ENCODE measurements around the gene FOXL1. TPM values are rescaled to one million over a fixed set of nuclear protein-coding genes. Genes with fewer than 3 reads are reported as not detected.

Gene FOXL1
- total RNA-seq, 4 donors from 2014 or later = 0.23 to 0.40 TPM; not detected in 2

- H3K9me3 ChIP-seq = no peaks in the 10 kb centered on the region
- WGBS = 81% methylated on average over 9 of the region's 9 CpGs
- H3K4me3 ChIP-seq = no peak overlapping the region
- no peaks in the 10 kb centered on the region for H3K36me3 ChIP-seq
- peaks cover 32% of the 10 kb centered on the region for H3K27me3 ChIP-seq
- TF ChIP-seq EP300 (IDR thresholded peaks at IDR 0.05) (no peak), POLR2A (IDR thresholded peaks at IDR 0.05) (no peak), CTCF (IDR thresholded peaks at IDR 0.05) (no peak), POLR2AphosphoS5 (IDR thresholded peaks at IDR 0.05) (no peak)
- peaks cover 23% of the 10 kb centered on the region for H3K4me1 ChIP-seq
- peak in 1 of 2 donors; percentile 48 for DNase-seq (ENCODE audit: low spot score in 2 of 2)
- H3K27ac ChIP-seq = no peak overlapping the region
Observed at GRCh38 chr16:86559802-86560305, 18.5 kb upstream of the FOXL1 start.

- peak in 1 of 2 donors; percentile 11 for DNase-seq (ENCODE audit: low spot score in 2 of 2)
- WGBS = 66% methylated on average over 6 of the region's 6 CpGs
- Histone ChIP-seq H3K36me3 (no peaks in the 10 kb centered on the region), H3K27me3 (peaks cover 57% of the 10 kb centered on the region), H3K9me3 (no peaks in the 10 kb centered on the region), H3K4me1 (peaks cover 32% of the 10 kb centered on the region), H3K4me3 (no peak overlapping the region), H3K27ac (no peak overlapping the region)
- TF ChIP-seq CTCF (IDR thresholded peaks at IDR 0.05) (no peak), EP300 (IDR thresholded peaks at IDR 0.05) (no peak), POLR2A (IDR thresholded peaks at IDR 0.05) (no peak), POLR2AphosphoS5 (IDR thresholded peaks at IDR 0.05) (no peak)
Observed at GRCh38 chr16:86562356-86562755, 16.0 kb upstream of the FOXL1 start.

GRCh38 chr16:86563469-86564345, 14.6 kb upstream of the FOXL1 start:
- Histone ChIP-seq H3K27ac (no peak overlapping the region), H3K4me3 (no peak overlapping the region), H3K4me1 (peaks cover 36% of the 10 kb centered on the region), H3K27me3 (peaks cover 70% of the 10 kb centered on the region), H3K36me3 (no peaks in the 10 kb centered on the region), H3K9me3 (no peaks in the 10 kb centered on the region)
- TF ChIP-seq CTCF (IDR thresholded peaks at IDR 0.05) = peak; percentile 100
- no peak for TF ChIP-seq POLR2AphosphoS5 (IDR thresholded peaks at IDR 0.05)
- 1% methylated on average over 41 of the region's 41 CpGs for whole genome bisulfite sequencing
- peak; percentile 95 to 96 for DNase-seq (ENCODE audit: low spot score in 2 of 2)

GRCh38 chr16:86565181-86565631, 13.1 kb upstream of the FOXL1 start:
- H3K27me3 ChIP-seq = peaks cover 77% of the 10 kb centered on the region

More at GRCh38 chr16:86565181-86565631, 13.1 kb upstream of the FOXL1 start:
- no peak for DNase-seq (ENCODE audit: low spot score in 2 of 2)
- no peak for TF ChIP-seq POLR2A (IDR thresholded peaks at IDR 0.05)
- TF ChIP-seq POLR2AphosphoS5 (IDR thresholded peaks at IDR 0.05) = no peak
- no peak for TF ChIP-seq EP300 (IDR thresholded peaks at IDR 0.05)
- no peak for TF ChIP-seq CTCF (IDR thresholded peaks at IDR 0.05)
- no peak overlapping the region for H3K27ac ChIP-seq
- peaks cover 36% of the 10 kb centered on the region for H3K4me1 ChIP-seq
- WGBS = 40% methylated on average over 16 of the region's 16 CpGs
- no peaks in the 10 kb centered on the region for H3K9me3 ChIP-seq
- no peaks in the 10 kb centered on the region for H3K36me3 ChIP-seq
- no peak overlapping the region for H3K4me3 ChIP-seq

All from suprapubic skin (tissue), 4 donors.